Lower leg skin (tissue), 4 donors: ENCODE data around the gene ZSWIM6. TPM values are rescaled to one million over a fixed set of nuclear protein-coding genes. Genes with fewer than 3 reads are reported as not detected.

Source experiments
- DNase-seq, 2 donors: peaks; one replicate each; pipeline ENCODE4 v3.0.0-alpha.2; 2019; ENCODE audit warnings: low spot score in 2 of 2
- H3K4me3 ChIP-seq: fragments of 200-600 bp; sonication (generic); 2 replicates; pipeline ENCODE4 v1.5.1; 2017; ENCODE audit warnings: mild to moderate bottlenecking, low read depth; ENCODE audit not compliant: poor library complexity, severe bottlenecking
- POLR2A ChIP-seq, 2 donors: fragments of 450-650 bp; IDR thresholded peaks; one replicate each; pipeline ENCODE4 v1.6.1; 2016 to 2017; ENCODE audit warnings: antibody characterized with exemption in 2 of 2, mild to moderate bottlenecking in 1 of 2, moderate library complexity in 1 of 2
- WGBS, 2 donors: methylation state at CpG; one replicate each; pipeline ENCODE4 v1.1.5; 2018; 5-methylcytosine and 5-hydroxymethylcytosine counted together
- intact Hi-C: fragments of 100-400 bp; cut with DNase I; formaldehyde crosslinking; loops from one replicate; pipeline ENCODE4 v1.15.0; 2023; ENCODE audit warnings: low total_unique reads
- total RNA-seq, 4 donors: library from RNA; depleted of rRNA; stranded (reverse); fragments of >200 nt; gene quantifications; one replicate each; pipeline ENCODE4 v1.1.0, GENCODE V29; 2016
- TF ChIP-seq, protein P1 (sequence below), 3 donors: fragments of 450-650 bp; IDR thresholded peaks; one replicate each; pipeline ENCODE4 v1.5.1; 2016; ENCODE audit warnings: antibody characterized with exemption in 3 of 3, mild to moderate bottlenecking in 3 of 3, moderate library complexity in 2 of 3

The ZSWIM6 gene
- total RNA-seq, 4 donors from 2014 or later = 7.1 to 8.7 (median 8.1) TPM

DNA sequence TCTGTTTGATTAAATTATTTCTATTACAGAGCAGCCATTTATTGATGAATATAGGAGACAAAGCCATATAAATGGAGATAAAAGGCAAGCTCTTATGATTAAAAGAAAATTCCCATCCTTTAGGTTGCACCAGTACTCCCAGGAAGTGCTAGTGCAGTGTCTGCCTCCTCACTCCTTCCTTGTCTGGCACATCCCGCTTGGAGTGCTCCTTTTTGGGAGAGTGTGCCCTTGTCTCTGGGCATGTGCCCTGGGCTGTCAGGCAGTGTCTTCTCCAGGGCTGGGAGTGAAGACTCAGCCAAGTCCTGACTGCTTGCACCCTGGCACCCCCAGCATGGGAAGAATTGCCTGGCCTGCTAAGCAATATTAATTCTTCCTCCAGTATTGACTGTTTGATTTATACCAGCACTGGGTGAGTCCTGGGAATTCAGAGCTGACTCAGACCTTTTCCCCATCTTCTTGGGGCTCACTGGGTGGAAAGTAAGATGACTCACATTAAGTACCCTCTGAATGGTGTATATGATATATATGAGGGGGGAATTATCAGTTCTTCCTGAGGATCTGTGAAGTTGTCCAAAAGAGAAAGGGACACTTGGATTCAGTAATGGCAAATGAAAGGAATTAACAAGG lies 62.1 kb downstream of the ZSWIM6 start:
- TF ChIP-seq POLR2A (IDR thresholded peaks at IDR 0.05) = no peak
- TF ChIP-seq, protein P1, sequence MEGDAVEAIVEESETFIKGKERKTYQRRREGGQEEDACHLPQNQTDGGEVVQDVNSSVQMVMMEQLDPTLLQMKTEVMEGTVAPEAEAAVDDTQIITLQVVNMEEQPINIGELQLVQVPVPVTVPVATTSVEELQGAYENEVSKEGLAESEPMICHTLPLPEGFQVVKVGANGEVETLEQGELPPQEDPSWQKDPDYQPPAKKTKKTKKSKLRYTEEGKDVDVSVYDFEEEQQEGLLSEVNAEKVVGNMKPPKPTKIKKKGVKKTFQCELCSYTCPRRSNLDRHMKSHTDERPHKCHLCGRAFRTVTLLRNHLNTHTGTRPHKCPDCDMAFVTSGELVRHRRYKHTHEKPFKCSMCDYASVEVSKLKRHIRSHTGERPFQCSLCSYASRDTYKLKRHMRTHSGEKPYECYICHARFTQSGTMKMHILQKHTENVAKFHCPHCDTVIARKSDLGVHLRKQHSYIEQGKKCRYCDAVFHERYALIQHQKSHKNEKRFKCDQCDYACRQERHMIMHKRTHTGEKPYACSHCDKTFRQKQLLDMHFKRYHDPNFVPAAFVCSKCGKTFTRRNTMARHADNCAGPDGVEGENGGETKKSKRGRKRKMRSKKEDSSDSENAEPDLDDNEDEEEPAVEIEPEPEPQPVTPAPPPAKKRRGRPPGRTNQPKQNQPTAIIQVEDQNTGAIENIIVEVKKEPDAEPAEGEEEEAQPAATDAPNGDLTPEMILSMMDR (IDR thresholded peaks at IDR 0.05) = no peak
- no peak overlapping the region for H3K4me3 ChIP-seq
- no peak for DNase-seq
- WGBS, 2 donors = 79 to 94% methylated on average over 1 of the region's 1 CpG
- intact Hi-C loops = no loop called here

DNA sequence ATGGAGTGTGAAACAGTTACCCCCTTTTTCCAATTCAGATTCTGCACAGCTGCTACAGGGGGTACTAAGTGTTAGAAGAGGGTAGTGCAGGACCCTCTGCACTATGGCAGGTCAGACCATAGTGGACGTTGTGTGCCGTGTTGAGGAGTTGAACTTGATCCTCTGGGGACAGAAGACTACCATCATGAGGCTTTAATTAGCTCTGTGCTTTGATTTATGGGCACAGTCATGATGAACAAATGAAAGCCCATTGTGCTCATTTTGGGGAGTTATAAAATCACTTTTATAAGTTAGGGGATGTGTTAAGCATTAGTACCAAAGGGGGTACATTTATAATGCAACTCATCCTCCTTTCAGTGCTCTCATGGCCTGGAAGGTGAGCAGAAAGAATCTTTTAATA lies 62.7 kb downstream of the ZSWIM6 start:
- WGBS, 2 donors = 70 to 71% methylated on average over 2 of the region's 2 CpGs
- TF ChIP-seq, protein P1 (IDR thresholded peaks at IDR 0.05) = no peak
- no peak for TF ChIP-seq POLR2A (IDR thresholded peaks at IDR 0.05)
- intact Hi-C loops = no loop called here
- no peak overlapping the region for H3K4me3 ChIP-seq
- DNase-seq = no peak

DNA sequence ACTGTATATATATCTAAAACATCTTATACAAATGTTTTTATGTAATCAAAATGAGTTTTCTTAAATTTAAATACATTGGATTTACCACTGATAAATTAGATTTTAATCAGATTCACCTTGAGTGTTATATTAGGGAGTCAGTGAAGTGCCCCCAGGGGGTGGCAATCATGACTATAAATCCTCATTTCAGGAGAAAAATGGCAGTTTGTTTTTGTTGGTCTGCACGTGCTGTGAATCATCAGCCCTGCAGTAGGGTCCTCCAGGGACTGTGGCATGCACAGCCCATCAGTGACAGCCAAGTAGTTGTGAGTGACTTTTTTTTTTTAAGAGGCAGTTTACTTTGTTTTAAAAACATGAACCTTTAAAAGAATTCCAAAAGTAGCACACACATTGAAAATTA lies 65.2 kb downstream of the ZSWIM6 start:
- DNase-seq = no peak
- TF ChIP-seq POLR2A (IDR thresholded peaks at IDR 0.05) = no peak
- TF ChIP-seq, protein P1 (IDR thresholded peaks at IDR 0.05) = no peak
- intact Hi-C loops = no loop called here
- H3K4me3 ChIP-seq = no peak overlapping the region
- 8 to 24% methylated on average over 1 of the region's 1 CpG for WGBS, 2 donors

DNA sequence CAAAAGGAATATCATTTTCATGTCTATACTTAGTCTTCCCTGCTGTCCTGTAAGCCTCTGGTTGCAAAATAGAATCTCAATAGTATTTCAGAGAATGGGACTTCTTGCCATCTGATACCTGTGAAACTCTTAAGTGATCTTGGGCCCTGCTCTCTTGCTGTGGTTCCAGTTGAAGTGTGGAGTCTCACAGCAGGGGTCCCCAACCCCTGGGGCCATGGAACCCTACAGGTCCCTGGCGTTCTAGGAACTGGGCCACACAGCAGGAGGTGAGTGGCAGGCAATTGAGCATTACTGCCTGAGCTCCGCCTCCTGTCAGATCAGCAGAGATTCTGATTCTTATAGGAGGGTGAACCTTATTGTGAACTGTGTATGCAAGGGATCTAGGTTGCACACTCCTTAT lies 65.9 kb downstream of the ZSWIM6 start:
- H3K4me3 ChIP-seq = no peak overlapping the region
- no peak for TF ChIP-seq POLR2A (IDR thresholded peaks at IDR 0.05)
- TF ChIP-seq, protein P1 (IDR thresholded peaks at IDR 0.05) = no peak
- 95 to 100% methylated on average over 2 of the region's 2 CpGs for WGBS, 2 donors
- no peak for DNase-seq
- intact Hi-C loops = no loop called here

DNA sequence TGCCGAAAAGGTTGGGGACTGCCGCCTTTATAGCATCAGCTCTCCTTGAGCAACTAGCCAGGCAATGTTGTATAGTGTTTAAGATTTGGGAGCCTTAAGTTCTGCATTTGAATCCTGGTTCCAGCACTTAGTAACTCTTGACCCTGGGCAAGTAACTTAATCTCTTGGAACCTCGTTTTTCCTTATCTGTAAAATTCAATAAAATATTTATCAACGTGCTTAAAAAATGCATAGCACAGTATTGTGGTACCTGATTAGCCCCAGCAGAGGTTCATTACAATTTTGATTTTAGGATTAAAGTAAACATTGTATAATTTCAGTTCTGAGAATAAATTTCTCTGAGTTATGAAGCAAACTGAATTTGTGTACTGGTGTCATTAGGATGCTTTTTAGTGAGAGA lies 66.4 kb downstream of the ZSWIM6 start:
- DNase-seq = no peak
- intact Hi-C loops = no loop called here
- WGBS, 2 donors = 86 to 94% methylated on average over 4 of the region's 4 CpGs
- TF ChIP-seq, protein P1 (IDR thresholded peaks at IDR 0.05) = no peak
- no peak overlapping the region for H3K4me3 ChIP-seq

DNA sequence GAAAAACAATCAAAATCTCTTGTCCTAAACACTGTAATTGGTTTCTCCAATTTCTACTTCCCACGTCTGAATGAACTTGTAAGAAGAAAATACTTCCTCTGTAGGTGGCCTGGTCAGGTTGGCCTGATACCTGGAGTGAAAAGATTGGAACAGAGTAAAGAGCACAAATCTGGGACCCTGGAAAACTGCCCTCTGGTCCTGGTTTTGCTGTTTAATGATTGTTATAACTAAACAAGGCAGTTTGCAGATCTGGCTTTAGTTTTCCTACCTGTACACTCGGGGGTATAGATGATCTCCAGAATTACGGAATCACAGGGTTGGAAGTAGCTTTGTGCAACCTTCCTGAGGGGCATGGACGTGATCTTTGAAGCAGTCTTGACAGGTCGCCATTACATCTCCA lies 67.6 kb downstream of the ZSWIM6 start:
- 93% methylated on average over 5 of the region's 5 CpGs for WGBS, 2 donors
- TF ChIP-seq POLR2A (IDR thresholded peaks at IDR 0.05) = no peak
- TF ChIP-seq, protein P1 (IDR thresholded peaks at IDR 0.05) = no peak
- DNase-seq = no peak
- H3K4me3 ChIP-seq = no peak overlapping the region
- intact Hi-C loops = loop anchor here (10.0 kb wide), 1 partner anchor 65 kb away; the partner anchor contains the start of gene ZSWIM6
